Stromal cell of bone marrow (primary cell): ENCODE measurements around the gene DSCAM.
"Not testable (repeated sequence)": the region's sequence is repeated elsewhere in the genome, so short reads cannot be mapped to it uniquely, and the experiment has no call there.

Source experiments
- DNase-seq: peaks from one replicate; pipeline ENCODE4 v3.0.0-alpha.2; 2012; ENCODE audit warnings: low read depth

DSCAM gene

GRCh38 chr21:40047993-40048730 lies 798.8 kb downstream of the DSCAM start:
- DNase-seq: no peak

DNA sequence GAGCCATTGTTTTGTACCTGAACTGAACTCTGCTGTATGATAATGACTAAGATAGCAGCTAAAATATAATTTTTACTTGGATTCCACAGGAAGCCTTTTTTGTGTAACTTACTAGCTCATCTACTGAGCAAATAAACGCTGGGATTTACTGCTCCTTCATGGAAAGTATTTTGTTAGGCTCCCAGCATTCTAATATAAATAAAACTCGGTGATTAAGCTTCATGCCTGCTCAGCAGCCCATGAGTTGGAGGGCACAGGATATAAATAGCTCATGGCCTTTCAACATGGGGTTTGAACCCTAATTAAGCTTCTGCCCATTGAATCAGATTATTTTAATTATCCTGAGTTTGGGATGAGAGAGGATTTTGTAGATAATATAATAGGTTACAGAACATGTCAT lies 799.7 kb downstream of the DSCAM start:
- DNase-seq: no peak

DNA sequence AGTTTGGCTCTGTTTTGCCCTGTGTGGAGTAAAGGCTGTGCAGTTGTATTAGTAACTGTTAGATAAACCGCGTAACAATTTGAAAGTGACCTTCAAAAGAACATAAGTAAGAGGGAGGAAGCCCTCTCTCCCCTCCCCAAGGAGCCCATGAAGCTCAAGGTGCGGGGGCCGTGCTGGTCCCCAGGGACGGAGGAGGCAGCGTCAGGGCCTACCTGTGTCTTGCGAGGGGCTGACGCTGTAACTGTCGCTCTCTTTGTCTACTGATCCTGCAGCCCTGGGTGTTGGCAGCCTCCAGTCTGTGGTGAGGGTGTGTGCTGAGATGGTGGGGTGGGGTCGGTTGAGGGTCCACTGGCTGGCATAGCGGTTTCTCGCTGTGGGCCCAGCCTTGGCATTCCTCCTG lies 803.1 kb downstream of the DSCAM start:
- no peak for DNase-seq

DNA sequence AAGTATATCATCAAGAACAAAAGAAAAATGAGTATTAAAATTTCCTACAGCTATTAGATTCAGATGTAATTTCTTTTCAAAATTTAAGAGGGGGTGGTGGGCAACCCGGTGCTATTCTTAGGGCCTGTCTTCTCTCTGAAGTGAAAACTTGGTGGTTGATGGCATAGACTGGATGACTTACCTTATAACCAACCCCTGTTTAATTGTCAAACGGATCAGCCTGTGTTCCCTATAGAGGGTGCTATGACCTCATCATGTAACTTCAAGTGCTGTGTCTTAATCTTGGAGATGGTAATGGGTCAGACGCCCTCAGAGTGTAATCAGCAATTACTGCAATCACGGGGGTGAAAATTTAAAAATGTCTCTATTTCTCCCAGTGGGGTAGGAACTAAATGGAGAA lies 803.5 kb downstream of the DSCAM start:
- DNase-seq: no peak

GRCh38 chr21:40041446-40041845 lies 805.5 kb downstream of the DSCAM start:
- DNase-seq: no peak

GRCh38 chr21:40033156-40033782 lies 813.7 kb downstream of the DSCAM start:
- not testable (repeated sequence) for DNase-seq

GRCh38 chr21:40029888-40030287 lies 817.1 kb downstream of the DSCAM start:
- DNase-seq: no peak

DNA sequence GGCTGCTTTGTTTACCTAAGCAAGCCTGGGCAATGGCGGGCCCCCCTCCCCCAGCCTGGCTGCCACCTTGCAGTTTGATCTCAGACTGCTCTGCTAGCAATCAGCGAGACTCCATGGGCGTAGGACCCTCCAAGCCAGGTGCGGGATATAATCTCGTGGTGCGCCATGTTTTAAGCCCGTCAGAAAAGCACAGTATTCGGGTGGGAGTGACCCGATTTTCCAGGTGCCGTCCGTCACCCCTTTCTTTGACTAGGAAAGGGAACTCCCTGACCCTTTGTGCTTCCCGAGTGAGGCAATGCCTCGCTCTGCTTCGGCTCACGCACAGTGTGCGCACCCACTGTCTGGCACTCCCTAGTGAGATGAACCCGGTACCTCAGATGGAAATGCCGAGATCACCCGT lies 818.6 kb downstream of the DSCAM start:
- not testable (repeated sequence) for DNase-seq

DNA sequence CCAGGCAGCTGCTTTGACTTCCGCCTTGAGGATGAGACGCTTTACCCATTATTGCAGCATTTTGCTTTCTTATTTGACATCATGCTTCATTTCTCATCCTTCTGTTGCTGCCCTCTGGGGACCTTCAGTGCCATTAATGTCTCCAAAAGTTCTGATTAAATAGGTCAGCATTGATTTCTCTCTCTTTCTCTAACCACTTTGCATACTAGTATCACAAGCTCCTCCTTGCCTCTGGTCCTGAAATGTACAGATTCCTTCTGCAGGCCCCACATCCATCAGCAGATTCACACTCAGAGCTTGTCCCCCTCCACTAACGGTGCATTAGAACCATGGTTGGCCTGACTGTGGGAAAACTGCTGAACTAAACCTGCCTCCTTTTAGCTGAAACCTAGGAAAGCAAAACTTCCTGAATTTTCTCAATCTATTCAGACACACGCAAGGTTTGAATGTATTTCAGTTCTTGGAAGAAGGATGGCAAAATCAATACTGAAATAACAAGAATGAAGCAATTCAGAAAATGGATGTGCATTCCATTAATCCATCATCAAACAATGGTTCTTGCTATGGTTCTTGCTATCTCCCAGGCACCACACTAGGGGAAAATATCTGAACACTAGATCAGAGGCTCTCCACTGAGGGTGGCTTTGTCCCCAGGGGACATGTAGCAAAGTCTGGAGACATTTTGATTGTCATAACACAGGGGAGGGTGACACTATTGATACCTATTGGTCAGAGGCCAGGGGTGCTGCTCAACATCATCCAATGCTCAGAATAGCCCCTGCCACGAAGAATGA lies 825.2 kb downstream of the DSCAM start:
- no peak for DNase-seq

- DNase-seq: no peak
Measured at GRCh38 chr21:40020651-40021050, 826.3 kb downstream of the DSCAM start.

DNA sequence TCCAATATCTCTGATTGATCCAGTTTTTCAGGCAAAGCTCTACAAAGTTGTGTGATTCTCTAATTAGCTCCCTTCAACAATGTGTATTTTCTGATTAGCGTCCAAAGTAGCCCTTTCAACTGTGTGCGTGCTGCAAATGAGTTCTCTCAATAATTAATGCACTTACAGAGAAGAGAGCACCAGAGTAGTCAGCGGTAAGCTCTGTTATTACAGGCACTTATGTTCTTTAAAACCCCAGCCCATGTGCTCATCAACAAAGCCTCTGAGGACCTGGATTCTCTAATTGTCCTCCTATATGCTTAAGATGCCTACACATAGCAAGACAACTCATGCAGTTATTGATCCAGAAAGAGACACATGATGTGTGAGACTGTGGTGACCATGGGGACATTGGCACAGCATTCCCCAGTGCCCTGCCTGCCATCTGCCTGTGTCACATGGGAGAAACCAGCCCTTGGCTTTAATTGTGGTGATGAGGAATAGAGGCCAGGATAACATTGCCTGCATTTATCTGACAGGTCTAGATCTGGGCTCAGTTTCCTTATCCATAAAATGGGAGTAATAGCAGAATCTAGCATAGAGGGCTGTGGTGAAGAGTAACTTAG lies 828.0 kb downstream of the DSCAM start:
- no peak for DNase-seq

DNA sequence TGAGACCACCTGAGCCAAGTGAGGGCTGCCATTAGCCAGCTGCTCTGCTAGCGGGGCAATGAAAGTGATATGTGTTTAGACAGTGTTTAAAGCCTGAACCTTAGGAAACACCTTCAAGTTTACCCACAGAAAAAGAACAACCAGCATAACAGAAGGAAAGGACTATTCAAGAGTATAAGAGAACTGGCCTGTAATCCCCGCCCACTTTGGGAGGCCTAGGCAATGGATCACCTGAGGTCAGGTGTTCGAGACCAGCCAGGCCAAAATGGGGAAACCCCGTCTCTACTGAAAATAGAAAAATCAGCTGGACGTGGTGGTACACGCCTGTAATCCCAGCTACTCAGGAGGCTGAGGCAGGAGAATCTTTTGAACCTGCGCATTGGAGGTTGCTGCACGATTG lies 830.3 kb downstream of the DSCAM start:
- DNase-seq: no peak

DNA sequence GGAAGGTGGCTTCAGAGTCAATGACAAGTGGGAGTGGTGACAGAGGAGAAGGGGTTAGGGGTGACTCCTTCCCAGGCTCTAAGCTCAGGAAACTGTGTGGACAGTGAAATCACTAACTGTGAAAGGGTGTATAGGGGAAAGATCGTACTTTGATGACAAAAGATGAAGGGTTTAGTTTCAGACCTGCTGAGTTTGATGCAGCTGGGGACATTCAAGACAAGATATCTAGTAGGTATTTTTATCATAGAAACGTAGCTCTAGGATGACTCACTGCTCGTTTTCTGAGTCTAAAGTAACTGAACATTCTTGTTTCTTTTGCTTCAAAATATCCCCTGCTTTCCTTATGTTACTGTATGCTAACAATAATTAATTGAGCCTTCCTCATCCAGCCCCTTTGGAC lies 830.7 kb downstream of the DSCAM start:
- DNase-seq: no peak

GRCh38 chr21:40015818-40016217 lies 831.1 kb downstream of the DSCAM start:
- DNase-seq: no peak

- DNase-seq: no peak
Measured at GRCh38 chr21:40014394-40014793, 832.6 kb downstream of the DSCAM start.

DNA sequence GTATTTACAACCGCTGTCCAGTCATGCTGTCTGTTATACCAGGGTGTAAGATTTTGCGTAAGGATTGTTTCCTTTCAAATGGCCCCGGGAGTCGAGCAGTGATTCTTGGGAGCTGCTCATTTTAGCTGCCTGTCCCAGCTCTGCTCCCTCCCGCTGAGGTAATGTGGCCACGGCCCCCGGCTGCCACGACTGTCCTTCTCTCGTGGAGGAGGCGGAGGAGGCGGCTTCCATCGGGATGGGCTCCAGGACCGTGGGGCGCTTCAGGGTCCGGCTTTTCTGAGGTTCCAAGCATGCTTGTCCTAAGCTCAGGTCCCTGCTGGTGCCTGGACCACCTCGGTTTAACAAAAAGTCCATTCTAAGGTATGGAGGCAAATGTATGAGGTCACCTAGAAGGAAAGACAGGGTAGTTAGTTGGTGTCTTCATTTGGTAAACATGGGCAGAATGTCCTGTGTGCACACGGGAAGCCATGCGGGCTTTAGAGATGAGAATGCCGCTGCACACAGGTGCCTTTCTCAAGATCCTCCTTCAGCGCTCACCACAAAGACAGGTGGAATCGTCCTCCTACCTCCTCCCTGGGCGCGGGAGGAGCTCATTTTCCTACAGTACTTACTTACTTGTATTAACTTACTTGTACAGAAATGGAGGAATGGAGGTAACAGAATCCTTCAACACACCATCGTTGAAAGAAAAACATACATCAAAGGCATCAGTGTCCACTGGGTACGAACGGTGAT lies 833.8 kb downstream of the DSCAM start:
- no peak for DNase-seq

DNA sequence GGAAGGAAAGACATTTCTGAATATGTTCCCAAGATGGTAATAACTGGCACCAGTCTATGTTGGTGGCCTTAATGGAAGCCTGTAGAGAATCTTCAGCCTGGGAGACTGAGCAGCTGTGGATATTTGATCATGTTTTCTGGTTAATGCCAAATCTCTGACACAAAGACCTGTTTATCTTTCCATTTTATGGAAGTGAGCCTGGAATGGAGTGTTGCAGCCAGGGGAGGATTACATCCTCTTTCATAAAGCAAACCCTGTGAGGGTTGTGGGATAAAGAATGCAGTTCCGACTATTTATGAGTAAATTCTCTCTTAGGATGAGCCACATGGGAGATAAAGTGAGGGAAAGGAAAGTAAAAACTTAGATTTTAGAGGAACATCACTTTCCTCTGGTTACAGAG lies 835.6 kb downstream of the DSCAM start:
- DNase-seq: no peak

- DNase-seq: no peak
Measured at GRCh38 chr21:40002978-40003377, 844.0 kb downstream of the DSCAM start.

DNA sequence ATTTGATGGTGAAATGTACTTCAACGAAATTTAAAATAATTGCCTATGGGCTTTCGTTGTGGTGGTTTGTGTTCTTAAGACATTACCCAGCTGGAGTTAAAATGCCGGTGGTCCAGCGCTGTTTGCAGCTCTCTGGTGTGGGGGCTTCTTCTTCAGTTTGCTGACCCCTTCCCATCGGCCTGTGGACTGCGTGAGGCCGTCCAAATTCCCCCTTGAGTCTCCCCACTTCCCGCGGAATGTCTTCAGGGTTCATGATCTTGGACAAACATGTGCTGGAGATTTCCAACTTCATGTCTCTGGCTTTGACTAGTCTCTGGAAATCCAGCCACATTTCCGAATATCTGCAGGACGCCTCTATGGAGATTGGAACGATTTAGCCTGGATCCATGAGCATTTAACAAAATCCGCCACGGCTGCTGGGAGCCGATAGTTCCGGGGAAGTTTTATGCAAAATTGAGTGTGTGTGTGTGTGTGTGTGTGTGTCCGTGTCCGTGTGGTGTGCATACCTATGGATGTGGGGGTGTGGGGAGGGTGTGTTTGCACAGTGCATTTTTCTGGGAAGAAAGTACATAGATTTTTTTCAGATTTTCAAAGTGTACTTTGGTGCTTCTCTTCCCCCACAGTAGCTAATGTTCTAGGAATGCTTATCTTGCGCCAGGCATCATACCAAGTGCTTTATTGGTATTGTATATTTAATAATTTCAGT lies 862.5 kb downstream of the DSCAM start:
- DNase-seq: no peak

DNA sequence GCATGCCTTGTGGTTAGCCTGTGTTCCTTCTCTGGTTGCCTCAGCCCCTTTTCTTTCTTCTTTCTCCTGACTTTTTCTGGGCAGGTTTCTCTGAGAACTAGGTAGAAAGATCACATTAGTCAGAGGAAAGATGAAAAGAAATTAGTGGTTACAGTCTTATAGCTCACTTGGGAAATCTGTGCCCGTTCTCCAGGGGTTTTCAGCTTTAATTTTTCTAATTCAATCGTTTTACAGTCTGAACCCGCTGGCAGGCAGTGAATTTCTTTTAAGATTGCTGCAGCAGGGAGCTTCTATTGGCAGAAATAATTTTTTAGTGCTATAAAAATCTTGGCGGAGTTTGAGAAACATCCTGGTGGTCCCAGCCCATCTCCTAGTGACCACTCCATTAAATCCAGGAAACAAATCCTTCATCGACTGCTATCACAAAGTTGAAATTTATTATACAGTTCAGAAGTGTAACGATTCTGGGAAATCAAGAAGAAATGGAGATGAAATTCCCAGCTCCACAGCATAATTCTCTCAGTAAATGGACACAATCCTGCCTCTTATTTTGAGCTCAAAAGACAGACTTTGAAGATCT lies 866.6 kb downstream of the DSCAM start:
- no peak for DNase-seq

GRCh38 chr21:39979321-39979720 lies 867.6 kb downstream of the DSCAM start:
- no peak for DNase-seq
